ENCODE data around the gene MPP7.

DNA sequence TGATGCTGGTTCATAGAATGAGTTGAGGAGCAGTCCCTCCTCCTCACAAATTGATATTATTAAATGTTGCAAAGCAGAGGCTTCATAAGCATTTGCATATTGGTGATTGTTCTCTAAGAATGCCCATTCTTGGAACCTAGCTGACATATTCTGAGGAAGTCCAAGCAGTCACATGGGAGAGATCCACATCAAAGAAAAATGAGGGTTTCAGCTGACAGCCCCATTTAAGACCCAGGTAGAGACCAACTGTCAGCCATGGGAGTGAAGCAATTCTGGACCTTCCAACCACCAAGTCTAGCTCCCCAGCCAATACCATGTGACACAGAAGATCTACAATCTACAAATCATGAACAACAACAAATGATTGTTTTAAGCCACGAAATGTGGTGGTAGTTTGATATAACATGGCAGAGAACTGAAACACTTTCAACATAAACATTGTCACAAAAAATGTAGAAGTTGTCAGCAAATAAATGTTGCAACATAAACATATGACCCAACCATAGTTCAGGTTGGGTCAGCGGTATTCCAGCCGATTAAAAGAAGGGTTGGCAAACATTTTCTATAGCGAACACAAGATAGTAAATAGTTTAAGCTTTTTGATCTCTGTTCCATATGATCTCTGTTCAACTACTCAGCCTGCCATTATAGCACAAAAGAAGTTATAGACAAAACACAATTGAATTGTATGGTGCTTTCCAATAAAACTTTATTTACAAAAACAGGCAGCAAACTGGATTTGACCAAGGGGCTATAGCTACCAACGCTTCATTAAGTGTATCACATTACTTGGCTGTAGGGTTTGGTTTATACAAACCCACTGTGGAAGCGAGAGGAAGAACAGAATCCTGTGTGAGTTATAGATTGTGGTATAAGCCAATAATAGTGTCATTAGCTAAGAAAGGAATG lies 41.4 kb upstream of the MPP7 start:
- TF ChIP-seq, protein P1, sequence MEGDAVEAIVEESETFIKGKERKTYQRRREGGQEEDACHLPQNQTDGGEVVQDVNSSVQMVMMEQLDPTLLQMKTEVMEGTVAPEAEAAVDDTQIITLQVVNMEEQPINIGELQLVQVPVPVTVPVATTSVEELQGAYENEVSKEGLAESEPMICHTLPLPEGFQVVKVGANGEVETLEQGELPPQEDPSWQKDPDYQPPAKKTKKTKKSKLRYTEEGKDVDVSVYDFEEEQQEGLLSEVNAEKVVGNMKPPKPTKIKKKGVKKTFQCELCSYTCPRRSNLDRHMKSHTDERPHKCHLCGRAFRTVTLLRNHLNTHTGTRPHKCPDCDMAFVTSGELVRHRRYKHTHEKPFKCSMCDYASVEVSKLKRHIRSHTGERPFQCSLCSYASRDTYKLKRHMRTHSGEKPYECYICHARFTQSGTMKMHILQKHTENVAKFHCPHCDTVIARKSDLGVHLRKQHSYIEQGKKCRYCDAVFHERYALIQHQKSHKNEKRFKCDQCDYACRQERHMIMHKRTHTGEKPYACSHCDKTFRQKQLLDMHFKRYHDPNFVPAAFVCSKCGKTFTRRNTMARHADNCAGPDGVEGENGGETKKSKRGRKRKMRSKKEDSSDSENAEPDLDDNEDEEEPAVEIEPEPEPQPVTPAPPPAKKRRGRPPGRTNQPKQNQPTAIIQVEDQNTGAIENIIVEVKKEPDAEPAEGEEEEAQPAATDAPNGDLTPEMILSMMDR (IDR thresholded peaks at IDR 0.05; ENCODE audit: low read depth, low read length, poor library complexity, severe bottlenecking) = no peak
- TF ChIP-seq EZH2phosphoT487 (IDR thresholded peaks at IDR 0.05; ENCODE audit: borderline replicate concordance, low read length) = no peak
